Loucy (cell line): ENCODE results near the gene DSCAM.

Experiments used
- CTCF ChIP-seq: fragments of 200-600 bp; sonication (generic); conservative IDR thresholded peaks from 2 replicates; pipeline ENCODE4 v1.5.1; 2014; ENCODE audit warnings: mild to moderate bottlenecking, antibody characterized with exemption, low read length
- EZH2phosphoT487 ChIP-seq: fragments of 200-600 bp; IDR thresholded peaks from 2 replicates; pipeline ENCODE4 v1.6.1; 2018; ENCODE audit warnings: antibody characterized with exemption, mild to moderate bottlenecking, moderate library complexity, borderline replicate concordance

DNA sequence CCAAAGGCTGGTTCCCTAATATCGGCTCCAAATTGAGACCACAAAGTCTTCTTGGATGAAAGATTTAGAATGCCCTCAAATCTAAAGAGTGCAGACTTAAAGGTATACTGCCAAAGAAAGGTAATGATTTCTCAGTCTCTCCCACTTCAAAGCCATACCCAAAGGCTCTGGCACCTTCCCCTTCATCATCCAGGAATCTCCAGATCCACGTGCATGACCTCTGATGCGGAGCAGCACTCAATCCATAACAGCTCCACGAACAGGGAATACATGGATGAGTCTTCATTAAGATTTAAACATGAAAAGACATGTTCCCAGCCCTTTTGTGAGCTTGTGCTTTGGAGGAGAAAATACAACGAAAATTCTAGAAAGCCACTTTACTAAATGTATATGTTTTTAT lies 453.9 kb downstream of the DSCAM start:
- TF ChIP-seq CTCF (no peak), EZH2phosphoT487 (no peak)
